GM12892 (cell line): ENCODE results near the gene MIX23.

ENCODE experiments used
- POLR2A ChIP-seq: IDR thresholded peaks from 2 replicates; pipeline ENCODE4 v1.6.1; 2011; ENCODE audit warnings: low read depth, low read length, control low read depth
- POLR2AphosphoS5 ChIP-seq: IDR thresholded peaks from 2 replicates; pipeline ENCODE4 v1.6.1; 2011; ENCODE audit warnings: low read depth, low read length, control low read depth
- TAF1 ChIP-seq: IDR thresholded peaks from 2 replicates; pipeline ENCODE4 v1.6.1; 2011; ENCODE audit warnings: low read depth, mild to moderate bottlenecking, control low read depth, low read length, borderline replicate concordance

- TF ChIP-seq POLR2A, result no peak
- TF ChIP-seq POLR2AphosphoS5, result no peak
- no peak for TF ChIP-seq TAF1
These were observed 33.9 kb upstream of the MIX23 start for GRCh38 chr3:122416966-122417365.
